H1 (cell line): ENCODE data around the gene MAGI2. TPM values are rescaled to one million over a fixed set of nuclear protein-coding genes. Genes with fewer than 3 reads are reported as not detected.

Experiments
- CTCF ChIA-PET: fragments of 300-600 bp; sonication (Branson Sonifier 250); formaldehyde crosslinking; loops from one replicate; lab custom pipeline; 2021; ENCODE audit not compliant: partially characterized antibody; lab: Charles Lee
- POLR2A ChIA-PET: fragments of 300-600 bp; sonication (Branson Sonifier 250); formaldehyde crosslinking; loops from one replicate; lab custom pipeline; 2021; ENCODE audit warnings: inconsistent platforms; ENCODE audit not compliant: partially characterized antibody; lab: Charles Lee
- DNase-seq, 2 experiments: peaks; one replicate each; pipeline versions ENCODE4 v3.0.0 to v3.0.0-alpha.2; 2010 to 2022; ENCODE audit warnings: low spot score in 2 of 2, low read depth in 1 of 2, mixed read lengths in 1 of 2
- FAIRE-seq: peaks from 2 replicates; lab custom pipeline; 2011; peaks lifted over from hg19 to GRCh38; lab: Jason Lieb, UNC
- H2AFZ ChIP-seq: 2 replicates; pipeline ENCODE4 v1.8.1; 2012; ENCODE audit warnings: low read length, inconsistent platforms
- H2AK5ac ChIP-seq: 2 replicates; pipeline ENCODE4 v1.6.1; 2013; ENCODE audit warnings: low read depth, low read length
- H2BK120ac ChIP-seq: replicated peaks from 2 replicates; pipeline ENCODE3; 2013; ENCODE audit warnings: low read depth, low read length, inconsistent platforms
- H2BK12ac ChIP-seq: 2 replicates; pipeline ENCODE4 v1.6.1; 2013; ENCODE audit warnings: low read depth, low read length
- H2BK15ac ChIP-seq: 2 replicates; pipeline ENCODE4 v1.6.1; 2013; ENCODE audit warnings: low read length
- H2BK20ac ChIP-seq: 2 replicates; pipeline ENCODE4 v1.6.1; 2013; ENCODE audit warnings: low read length
- H2BK5ac ChIP-seq: 2 replicates; pipeline ENCODE4 v1.6.1; 2013; ENCODE audit warnings: low read depth, low read length
- H3K14ac ChIP-seq: 2 replicates; pipeline ENCODE4 v1.6.1; 2013; ENCODE audit warnings: inconsistent platforms; ENCODE audit not compliant: insufficient read length
- H3K18ac ChIP-seq: 2 replicates; pipeline ENCODE4 v1.6.1; 2013; ENCODE audit warnings: low read length; ENCODE audit errors: extremely low read depth
- H3K23ac ChIP-seq: 2 replicates; pipeline ENCODE4 v1.6.1; 2013; ENCODE audit warnings: inconsistent platforms; ENCODE audit not compliant: insufficient read length
- H3K23me2 ChIP-seq: 2 replicates; pipeline ENCODE4 v1.6.1; 2013; ENCODE audit warnings: low read depth, low read length
- H3K27ac ChIP-seq: 2 replicates; pipeline ENCODE4 v1.6.1; 2011; ENCODE audit warnings: low read depth, low read length, inconsistent platforms
- H3K27me3 ChIP-seq, 4 experiments: replicated peaks in 1 of 4; 1 replicate in 1 of 4; 2 replicates in 3 of 4; pipeline versions ENCODE4 v1.6.1 to v1.8.1; 2011 to 2013; ENCODE audit warnings: low read length in 3 of 4, mild to moderate bottlenecking in 3 of 4, inconsistent platforms in 2 of 4, mixed read lengths in 2 of 4, moderate library complexity in 1 of 4; ENCODE audit not compliant: control insufficient read depth in 3 of 4, insufficient read depth in 3 of 4; ENCODE audit errors: extremely low read depth in 1 of 4
- H3K36me3 ChIP-seq, 4 experiments: 2 replicates each; pipeline versions ENCODE4 v1.6.1 to v1.8.1; 2011 to 2013; ENCODE audit warnings: mild to moderate bottlenecking in 4 of 4, low read length in 3 of 4, moderate library complexity in 2 of 4, control low read depth in 1 of 4, inconsistent platforms in 1 of 4; ENCODE audit not compliant: insufficient read depth in 4 of 4, control insufficient read depth in 2 of 4
- H3K4ac ChIP-seq: replicated peaks from 2 replicates; pipeline ENCODE3; 2013; ENCODE audit warnings: low read length, low read depth, mixed read lengths, inconsistent platforms; ENCODE audit not compliant: insufficient read length
- H3K4me1 ChIP-seq, 4 experiments: replicated peaks in 1 of 4; 1 replicate in 1 of 4; 2 replicates in 3 of 4; pipeline versions ENCODE4 v1.6.1 to v1.8.1; 2011 to 2013; ENCODE audit warnings: low read length in 3 of 4, inconsistent platforms in 2 of 4, mixed read lengths in 1 of 4; ENCODE audit not compliant: insufficient read depth in 4 of 4, control insufficient read depth in 3 of 4
- H3K4me2 ChIP-seq, 2 experiments: 2 replicates each; pipeline versions ENCODE4 v1.6.1 to v1.8.1; 2011 to 2013; ENCODE audit warnings: low read depth in 2 of 2, low read length in 2 of 2, control low read depth in 1 of 2, inconsistent platforms in 1 of 2, mild to moderate bottlenecking in 1 of 2; ENCODE audit not compliant: insufficient read depth in 1 of 2
- H3K4me3 ChIP-seq, 4 experiments: fragments of 200-600, 300-600 bp in 1 of 4; sonication (generic), shearing (Covaris generic), sonication (Bioruptor Twin) in 1 of 4; 2 replicates each; pipeline versions ENCODE4 v1.5.1 to v1.8.1; 2011 to 2016; ENCODE audit warnings: low read length in 4 of 4, low read depth in 3 of 4, control low read depth in 2 of 4, inconsistent platforms in 2 of 4, mild to moderate bottlenecking in 2 of 4, mixed read lengths in 1 of 4, moderate library complexity in 1 of 4; ENCODE audit not compliant: insufficient read depth in 2 of 4; ENCODE audit errors: extremely low read depth in 1 of 4
- H3K56ac ChIP-seq: replicated peaks from 2 replicates; pipeline ENCODE3; 2013; ENCODE audit warnings: low read depth, mild to moderate bottlenecking, mixed read lengths, low read length, inconsistent platforms; ENCODE audit not compliant: insufficient read length
- H3K79me1 ChIP-seq: 2 replicates; pipeline ENCODE4 v1.6.1; 2013; ENCODE audit warnings: low read depth, low read length, control low read depth
- H3K79me2 ChIP-seq, 2 experiments: 2 replicates each; pipeline versions ENCODE4 v1.6.1 to v1.8.1; 2012 to 2013; ENCODE audit warnings: low read length in 2 of 2, mild to moderate bottlenecking in 2 of 2, inconsistent platforms in 1 of 2; ENCODE audit not compliant: insufficient read depth in 2 of 2, control insufficient read depth in 1 of 2
- H3K9ac ChIP-seq, 4 experiments: replicated peaks in 1 of 4; 1 replicate in 1 of 4; 2 replicates in 3 of 4; pipeline versions ENCODE4 v1.6.1 to v1.8.1; 2011 to 2013; ENCODE audit warnings: low read depth in 3 of 4, low read length in 3 of 4, control low read depth in 2 of 4, mild to moderate bottlenecking in 2 of 4, moderate library complexity in 2 of 4, inconsistent platforms in 1 of 4; ENCODE audit errors: extremely low read depth in 1 of 4
- H3K9me3 ChIP-seq, 2 experiments: 2 replicates each; pipeline versions ENCODE4 v1.6.1 to v1.8.1; 2012 to 2013; ENCODE audit warnings: mild to moderate bottlenecking in 2 of 2, moderate library complexity in 2 of 2, control low read depth in 1 of 2, inconsistent platforms in 1 of 2, low read depth in 1 of 2, low read length in 1 of 2, mixed read lengths in 1 of 2; ENCODE audit not compliant: insufficient read depth in 2 of 2
- H4K20me1 ChIP-seq, 2 experiments: replicated peaks in 1 of 2; 2 replicates each; pipeline versions ENCODE3 to v1.8.1; 2011 to 2013; ENCODE audit warnings: inconsistent platforms in 2 of 2, low read length in 2 of 2, mild to moderate bottlenecking in 1 of 2; ENCODE audit not compliant: insufficient read depth in 2 of 2, control insufficient read depth in 1 of 2
- H4K5ac ChIP-seq: 2 replicates; pipeline ENCODE4 v1.6.1; 2013; ENCODE audit warnings: low read length, low read depth, mixed read lengths, inconsistent platforms; ENCODE audit not compliant: insufficient read length
- H4K8ac ChIP-seq: 2 replicates; pipeline ENCODE4 v1.8.0; 2013; ENCODE audit warnings: mild to moderate bottlenecking, moderate library complexity, low read length, inconsistent platforms; ENCODE audit not compliant: insufficient read depth; ENCODE audit errors: extremely low read depth
- H4K91ac ChIP-seq: replicated peaks from 2 replicates; pipeline ENCODE3; 2013; ENCODE audit warnings: low read length, mixed read lengths, inconsistent platforms; ENCODE audit not compliant: insufficient read length
- CBX5 ChIP-seq: fragments of 300-800, 300-1000 bp; sonication (generic); IDR thresholded peaks from 2 replicates; pipeline ENCODE4 v1.7.1; 2016; ENCODE audit warnings: antibody characterized with exemption, low read length, low read depth
- EGR1 ChIP-seq: IDR thresholded peaks from 2 replicates; pipeline ENCODE4 v1.6.1; 2011; ENCODE audit warnings: low read depth, low read length, borderline replicate concordance
- HDAC2 ChIP-seq, 2 experiments: fragments of 300-600 bp in 1 of 2; sonication (generic) in 1 of 2; IDR thresholded peaks; 2 replicates each; pipeline ENCODE4 v1.6.1; 2011 to 2012; ENCODE audit warnings: low read depth in 2 of 2, low read length in 2 of 2, mild to moderate bottlenecking in 2 of 2, moderate library complexity in 2 of 2, borderline replicate concordance in 1 of 2, inconsistent platforms in 1 of 2
- RAD21 ChIP-seq, 2 experiments: IDR thresholded peaks in 1 of 2; conservative IDR thresholded peaks in 1 of 2; 2 replicates each; pipeline ENCODE4 v1.6.1; 2011; ENCODE audit warnings: low read depth in 2 of 2, low read length in 2 of 2, improper control_type of control experiment in 1 of 2, inconsistent platforms in 1 of 2, mild to moderate bottlenecking in 1 of 2, moderate library complexity in 1 of 2
- SIN3A ChIP-seq, 2 experiments: IDR thresholded peaks in 1 of 2; conservative IDR thresholded peaks in 1 of 2; 2 replicates each; pipeline ENCODE4 v1.6.1; 2011 to 2012; ENCODE audit warnings: low read length in 2 of 2, improper control_type of control experiment in 1 of 2, low read depth in 1 of 2, mild to moderate bottlenecking in 1 of 2
- WGBS, 2 experiments: shearing (Covaris generic) in 1 of 2; methylation state at CpG; one replicate each; pipeline versions ENCODE4 v1.1.6 to v1.1.7; 2013 to 2015; ENCODE audit warnings: low lambda C conversion rate in 2 of 2, mixed read lengths in 2 of 2, inconsistent platforms in 1 of 2, low coverage in 1 of 2, missing lambda C conversion rate in 1 of 2; ENCODE audit not compliant: insufficient replicate concordance in 2 of 2, insufficient coverage in 1 of 2, insufficient read length in 1 of 2; ENCODE audit errors: extremely low coverage in 1 of 2, missing lambda C conversion rate in 1 of 2; 5-methylcytosine and 5-hydroxymethylcytosine counted together
- polyA plus RNA-seq, 7 experiments: library from polyadenylated mRNA; depleted of rRNA in 3 of 7; stranded (reverse) in 5 of 7; unstranded in 2 of 7; fragments of >200 nt in 5 of 7; fragments of 200-250 nt in 2 of 7; gene quantifications; 1 replicate in 5 of 7; 2 replicates in 1 of 7; 4 replicates in 1 of 7; pipeline versions ENCODE4 v1.2.1 to v1.2.3, GENCODE V29; 2011 to 2013; ENCODE audit warnings: missing spikeins in 2 of 7, mixed read lengths in 2 of 7
- total RNA-seq: library from RNA; stranded (reverse); fragmentation: NEBNext Ultra II Directional; extraction: Animal tissue kit (Norgen Biotek cat#: 25700); gene quantifications from 2 replicates; pipeline ENCODE4 v1.2.1, GENCODE V29; 2021

Gene MAGI2
- total and polyA plus RNA-seq, 2 of the 8 experiments (the other 6 are each of a cell fraction or from before 2014, with no cell fraction given): 6.0 to 27.3 TPM

GRCh38 chr7:78786055-78786454 lies 667.4 kb downstream of the MAGI2 start:
- H3K14ac ChIP-seq: no peak overlapping the region
- 95% methylated on average over 2 of the region's 2 CpGs; no CpG with 5 or more reads in 1 of the 2 experiments for WGBS, 2 experiments
- TF ChIP-seq CBX5 (no peak), EGR1 (no peak), HDAC2 (IDR thresholded peaks at IDR 0.05; ENCODE audit: borderline replicate concordance in 1 of 2, low read depth in 2 of 2, low read length in 2 of 2) (no peak), SIN3A (conservative IDR thresholded peaks at IDR 0.05 in 1 of 2, IDR thresholded peaks at IDR 0.05 in 1 of 2; ENCODE audit: low read depth in 1 of 2, low read length in 2 of 2) (no peak), RAD21 (IDR thresholded peaks at IDR 0.05 in 1 of 2, conservative IDR thresholded peaks at IDR 0.05 in 1 of 2; ENCODE audit: low read depth in 2 of 2, low read length in 2 of 2) (no peak)

More at GRCh38 chr7:78786055-78786454, 667.4 kb downstream of the MAGI2 start:
- H2BK20ac ChIP-seq: no peak overlapping the region
- no peak for DNase-seq
- no peaks in the 10 kb centered on the region for H3K9me3 ChIP-seq
- H3K4me2 ChIP-seq: no peak overlapping the region
- no peak overlapping the region for H3K56ac ChIP-seq
- H3K9ac ChIP-seq: no peak overlapping the region
- H2AK5ac ChIP-seq: no peak overlapping the region
- CTCF ChIA-PET: interaction anchor here (0.7 kb wide), 1 partner anchor 139 kb away, joined by 3 read pairs; no protein-coding TSS in a partner anchor
- no peak overlapping the region for H2BK120ac ChIP-seq
- H3K4me3 ChIP-seq: no peak overlapping the region
- H4K91ac ChIP-seq: no peak overlapping the region
- no peak overlapping the region for H3K27ac ChIP-seq
- H4K5ac ChIP-seq: no peak overlapping the region
- no peak overlapping the region for H3K18ac ChIP-seq
- no peaks in the 10 kb centered on the region for H3K79me1 ChIP-seq
- H3K36me3 ChIP-seq: no peaks in the 10 kb centered on the region
- no peaks in the 10 kb centered on the region for H3K23me2 ChIP-seq
- H2BK5ac ChIP-seq: no peak overlapping the region
- H3K4me1 ChIP-seq: no peaks in the 10 kb centered on the region
- no peak overlapping the region for H3K4ac ChIP-seq
- no peak overlapping the region for H2BK12ac ChIP-seq
- POLR2A ChIA-PET: no interaction called here
- no peak overlapping the region for H2AFZ ChIP-seq
- no peak overlapping the region for H3K23ac ChIP-seq
- no peak overlapping the region for H2BK15ac ChIP-seq
- no peaks in the 10 kb centered on the region for H3K27me3 ChIP-seq
- H4K8ac ChIP-seq: no peak overlapping the region
- H4K20me1 ChIP-seq: no peaks in the 10 kb centered on the region
- no peaks in the 10 kb centered on the region for H3K79me2 ChIP-seq
- FAIRE-seq: no peak
